ENCODE data around the gene ADTRP. TPM values are rescaled to one million over a fixed set of nuclear protein-coding genes. Genes with fewer than 3 reads are reported as not detected.

The ADTRP gene
- total RNA-seq, 2 experiments from 2014 or later: 49.4 to 52.1 TPM

DNA sequence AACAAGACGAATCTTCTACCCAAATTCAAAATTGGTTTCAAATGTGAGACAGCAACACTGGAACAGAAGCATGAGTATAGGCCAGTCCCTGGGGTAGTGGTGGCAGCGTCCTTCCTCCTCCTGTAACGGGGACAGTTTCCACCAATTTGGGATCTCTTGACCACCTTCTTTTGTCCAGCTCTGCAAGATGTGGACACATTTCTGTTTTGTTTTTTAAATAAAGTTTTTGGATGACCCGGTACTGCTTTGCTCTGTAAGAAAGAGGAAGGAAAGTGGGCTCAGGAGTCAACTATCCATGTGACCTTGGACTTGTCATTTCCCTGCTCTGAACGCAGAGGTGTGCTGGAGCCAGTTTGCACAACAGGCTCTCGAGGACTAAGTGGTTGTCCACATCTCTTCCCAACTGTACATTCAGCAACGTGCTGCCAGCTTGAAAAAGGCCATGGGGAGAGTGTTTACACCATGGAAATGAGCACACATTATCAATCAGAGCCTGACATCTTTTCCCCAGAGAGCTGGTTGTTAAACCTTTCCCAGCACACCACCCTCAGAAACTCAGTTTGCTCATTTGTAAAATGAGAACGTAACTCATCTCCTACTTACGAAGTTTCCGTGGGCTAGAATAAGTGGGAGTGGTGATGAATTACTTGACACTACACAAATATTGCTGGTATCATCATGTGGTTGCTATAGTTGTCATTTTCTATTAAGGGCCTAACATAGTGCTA is 66.5 kb downstream of the ADTRP start:
- H3K27ac Mint-ChIP-seq: peak overlapping the region; percentile 97
- H3K4me3 Mint-ChIP-seq: peak overlapping the region; percentile 46
- peaks cover 44% of the 10 kb centered on the region for H3K36me3 Mint-ChIP-seq (ENCODE audit: low read depth)
- intact Hi-C loops (cut with micrococcal nuclease): loop anchor here (1.0 to 10.0 kb wide), 9 partner anchors 55 to 1723 kb away; partner anchors contain the start of gene SMIM13
- peaks cover 8% of the 10 kb centered on the region for H3K9me3 Mint-ChIP-seq
- DNase-seq: peak; percentile 62
- H3K27me3 Mint-ChIP-seq (ENCODE audit: low read depth): no peaks in the 10 kb centered on the region
- CTCF ChIA-PET: interaction anchor here (0.6 to 3.1 kb wide), 11 partner anchors 11 to 352 kb away, joined by 3 to 16 read pairs (median 4); no protein-coding TSS in a partner anchor
- peaks cover 77% of the 10 kb centered on the region for H3K4me1 Mint-ChIP-seq (ENCODE audit: low read depth)

DNA sequence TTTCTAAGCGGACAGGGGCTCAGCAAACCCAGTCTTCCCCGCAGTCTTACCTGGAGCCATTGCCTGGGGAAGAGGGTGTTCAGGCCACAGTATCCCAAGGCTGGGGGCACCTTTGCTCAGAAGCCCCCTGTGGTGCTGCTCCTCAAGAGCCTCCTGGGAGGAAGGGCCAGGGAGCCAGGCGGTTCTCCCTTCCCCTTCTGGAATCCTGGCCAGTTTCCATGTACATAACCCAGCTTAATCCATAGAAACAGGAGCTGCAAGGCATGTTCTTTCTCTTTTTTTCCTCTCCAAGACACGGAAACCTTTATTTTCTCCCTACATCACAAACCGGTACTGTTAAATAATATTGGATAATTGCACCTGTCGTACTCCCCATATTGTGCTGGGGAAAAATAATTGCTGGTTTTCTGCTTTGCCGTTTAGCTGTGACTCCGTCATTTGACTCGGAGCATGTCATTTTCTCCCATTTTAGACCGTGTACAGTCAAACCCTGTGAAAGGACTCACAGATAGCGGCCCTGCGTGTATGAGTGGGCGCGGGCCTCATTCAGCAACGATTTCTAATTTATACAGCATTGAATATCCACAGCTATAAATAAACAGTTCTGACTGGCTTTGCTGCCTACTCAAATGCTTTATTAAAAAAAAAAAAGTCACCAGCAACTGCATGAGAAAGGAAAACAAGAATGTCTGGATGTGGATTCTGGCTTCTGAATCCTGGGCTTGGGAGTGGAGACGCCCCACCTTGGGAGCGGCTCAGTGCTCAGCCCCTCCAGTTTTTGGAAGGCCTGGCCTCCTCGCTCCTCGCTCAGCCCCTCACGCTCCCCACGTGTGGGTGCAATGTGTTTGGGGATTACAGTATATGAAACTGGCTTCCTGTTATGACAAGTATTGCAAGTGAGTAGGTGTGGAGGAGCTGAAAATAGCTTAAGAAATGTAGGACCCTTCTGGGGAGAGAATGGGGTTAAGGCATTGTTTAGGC is 67.3 kb downstream of the ADTRP start:
- peaks cover 43% of the 10 kb centered on the region for H3K36me3 Mint-ChIP-seq (ENCODE audit: low read depth)
- CTCF ChIA-PET: interaction anchor here (0.6 to 2.5 kb wide), 10 partner anchors 10 to 352 kb away, joined by 3 to 16 read pairs (median 3); no protein-coding TSS in a partner anchor

GRCh38 chr6:11710311-11710761 is 68.3 kb downstream of the ADTRP start:
- CTCF ChIA-PET: interaction anchor here (0.8 to 2.5 kb wide), 4 partner anchors 9 to 22 kb away, joined by 3 to 16 read pairs (median 5); no protein-coding TSS in a partner anchor
- peak overlapping the region; percentile 97 for H3K27ac Mint-ChIP-seq
- peaks cover 74% of the 10 kb centered on the region for H3K4me1 Mint-ChIP-seq (ENCODE audit: low read depth)
- H3K4me3 Mint-ChIP-seq: peak overlapping the region; percentile 57
- peaks cover 36% of the 10 kb centered on the region for H3K36me3 Mint-ChIP-seq (ENCODE audit: low read depth)
- DNase-seq: peak; percentile 87
- H3K27me3 Mint-ChIP-seq (ENCODE audit: low read depth): no peaks in the 10 kb centered on the region
- peaks cover 8% of the 10 kb centered on the region for H3K9me3 Mint-ChIP-seq
- intact Hi-C loops (cut with micrococcal nuclease): loop anchor here (1.0 to 10.0 kb wide), 8 partner anchors 56 to 1724 kb away; partner anchors contain the start of gene SMIM13

More for the DNA sequence above, 67.3 kb downstream of the ADTRP start:
- Mint-ChIP-seq H3K4me3 (peak overlapping the region; percentile 57), H3K9me3 (peaks cover 8% of the 10 kb centered on the region), H3K27ac (peak overlapping the region; percentile 97), H3K4me1 (ENCODE audit: low read depth) (peaks cover 79% of the 10 kb centered on the region), H3K27me3 (ENCODE audit: low read depth) (no peaks in the 10 kb centered on the region)
- intact Hi-C loops (cut with micrococcal nuclease): loop anchor here (2.0 to 10.0 kb wide), 7 partner anchors 56 to 1724 kb away; partner anchors contain the start of gene SMIM13
- DNase-seq: peak; percentile 79

- Mint-ChIP-seq H3K9me3 (peaks cover 8% of the 10 kb centered on the region), H3K4me1 (ENCODE audit: low read depth) (peaks cover 57% of the 10 kb centered on the region), H3K36me3 (ENCODE audit: low read depth) (peaks cover 8% of the 10 kb centered on the region), H3K4me3 (no peak overlapping the region), H3K27ac (no peak overlapping the region), H3K27me3 (ENCODE audit: low read depth) (no peaks in the 10 kb centered on the region)
- no peak for DNase-seq
- CTCF ChIA-PET: interaction anchor here (0.8 kb wide), 1 partner anchor 17 kb away, joined by 3 read pairs; no protein-coding TSS in a partner anchor
- intact Hi-C loops (cut with micrococcal nuclease): no loop called here
Measured at GRCh38 chr6:11706171-11706570, 72.4 kb downstream of the ADTRP start.

- no peak for DNase-seq
- H3K27ac Mint-ChIP-seq: no peak overlapping the region
- no peaks in the 10 kb centered on the region for H3K27me3 Mint-ChIP-seq (ENCODE audit: low read depth)
- peaks cover 6% of the 10 kb centered on the region for H3K36me3 Mint-ChIP-seq (ENCODE audit: low read depth)
- H3K4me1 Mint-ChIP-seq (ENCODE audit: low read depth): peaks cover 52% of the 10 kb centered on the region
- H3K9me3 Mint-ChIP-seq: peaks cover 8% of the 10 kb centered on the region
- CTCF ChIA-PET: interaction anchor here (0.8 kb wide), 1 partner anchor 18 kb away, joined by 3 read pairs; no protein-coding TSS in a partner anchor
- intact Hi-C loops (cut with micrococcal nuclease): no loop called here
- H3K4me3 Mint-ChIP-seq: no peak overlapping the region
Measured at GRCh38 chr6:11705483-11705882, 73.1 kb downstream of the ADTRP start.

DNA sequence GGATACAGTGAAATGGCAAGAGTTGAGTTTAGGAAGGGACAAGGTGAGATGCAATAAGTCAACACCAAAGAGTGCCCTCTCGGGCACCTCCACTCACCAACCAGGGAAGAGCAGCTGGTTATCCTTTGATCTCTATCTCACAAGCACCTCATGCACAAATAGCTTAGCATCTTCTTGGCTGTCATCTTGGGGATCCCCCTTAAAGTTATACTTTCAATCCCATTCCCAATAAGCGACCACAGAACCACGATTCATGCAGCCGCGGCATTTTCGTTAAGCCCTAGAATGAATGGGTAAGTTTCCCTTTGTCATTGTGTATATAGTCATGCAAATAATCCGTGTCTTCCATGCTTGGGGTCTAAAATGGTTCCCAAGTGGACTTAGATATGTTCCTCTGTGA is 73.5 kb downstream of the ADTRP start:
- Mint-ChIP-seq H3K4me1 (ENCODE audit: low read depth) (peaks cover 49% of the 10 kb centered on the region), H3K36me3 (ENCODE audit: low read depth) (peaks cover 6% of the 10 kb centered on the region), H3K4me3 (no peak overlapping the region), H3K27ac (no peak overlapping the region), H3K27me3 (ENCODE audit: low read depth) (no peaks in the 10 kb centered on the region), H3K9me3 (peaks cover 8% of the 10 kb centered on the region)
- intact Hi-C loops (cut with micrococcal nuclease): no loop called here
- DNase-seq: peak; percentile 70
- CTCF ChIA-PET: no interaction called here

DNA sequence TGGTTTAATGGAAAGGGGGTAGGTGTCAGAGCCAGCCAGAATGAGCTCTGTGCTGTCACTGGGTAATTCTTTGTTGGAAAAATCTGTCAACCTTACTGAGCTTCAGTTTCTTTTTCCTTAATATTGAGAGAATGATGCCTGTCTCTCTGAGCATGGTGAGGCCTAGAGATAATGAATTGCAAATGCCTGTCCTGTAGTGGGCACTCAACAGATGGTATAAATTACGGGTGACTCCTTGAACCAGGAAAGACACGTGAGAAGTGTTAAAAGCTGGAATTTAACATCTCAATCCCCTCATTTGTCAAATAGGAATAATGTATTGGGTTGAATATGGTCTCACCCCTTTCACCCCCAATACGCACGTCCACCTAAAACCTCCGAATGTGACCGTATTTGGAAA is 74.9 kb downstream of the ADTRP start:
- Mint-ChIP-seq H3K9me3 (peaks cover under 1% of the 10 kb centered on the region), H3K27ac (no peak overlapping the region), H3K36me3 (ENCODE audit: low read depth) (peaks cover under 1% of the 10 kb centered on the region), H3K27me3 (ENCODE audit: low read depth) (no peaks in the 10 kb centered on the region), H3K4me1 (ENCODE audit: low read depth) (peaks cover 41% of the 10 kb centered on the region), H3K4me3 (no peak overlapping the region)
- intact Hi-C loops (cut with micrococcal nuclease): loop anchor here (5.0 kb wide), 1 partner anchor 119 kb away; no protein-coding TSS in a partner anchor
- no peak for DNase-seq
- CTCF ChIA-PET: interaction anchor here (1.4 kb wide), 1 partner anchor 309 kb away, joined by 4 read pairs; no protein-coding TSS in a partner anchor

DNA sequence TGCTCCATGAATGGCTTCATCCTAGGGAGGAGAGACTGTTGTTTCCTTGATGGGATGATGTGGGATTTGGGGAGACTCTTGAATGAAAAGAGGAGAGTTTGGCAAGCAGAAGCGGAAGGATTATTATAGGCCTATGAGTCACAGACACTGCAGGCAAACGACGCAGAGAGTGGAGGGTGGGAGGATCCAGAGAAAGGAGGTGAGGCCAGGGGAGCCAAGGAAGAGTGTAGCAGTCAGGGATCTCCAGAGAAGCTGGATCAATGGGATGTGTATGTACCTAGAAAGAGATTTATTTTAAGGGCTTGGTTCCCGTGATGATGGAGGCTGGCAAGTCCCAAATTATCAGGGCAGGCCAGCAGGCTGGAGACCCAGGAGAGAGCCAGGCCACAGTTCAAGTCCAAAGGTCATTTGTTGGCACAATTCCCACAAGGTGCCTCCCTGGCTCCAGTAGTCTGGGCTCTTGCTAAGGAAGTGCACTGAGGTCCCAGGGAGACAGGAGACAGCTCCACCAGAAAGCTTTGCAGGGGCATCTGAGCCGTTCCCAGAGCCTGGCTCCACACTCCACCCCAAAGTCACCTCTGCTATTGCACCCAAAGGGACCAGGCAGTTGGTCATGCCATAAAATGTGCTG is 76.0 kb downstream of the ADTRP start:
- Mint-ChIP-seq H3K4me1 (ENCODE audit: low read depth) (peaks cover 36% of the 10 kb centered on the region), H3K36me3 (ENCODE audit: low read depth) (no peaks in the 10 kb centered on the region), H3K9me3 (no peaks in the 10 kb centered on the region), H3K27me3 (ENCODE audit: low read depth) (no peaks in the 10 kb centered on the region), H3K4me3 (no peak overlapping the region), H3K27ac (no peak overlapping the region)
- DNase-seq: no peak
- intact Hi-C loops (cut with micrococcal nuclease): loop anchor here (5.0 kb wide), 1 partner anchor 120 kb away; no protein-coding TSS in a partner anchor
- CTCF ChIA-PET: interaction anchor here (1.4 kb wide), 1 partner anchor 311 kb away, joined by 4 read pairs; no protein-coding TSS in a partner anchor

DNA sequence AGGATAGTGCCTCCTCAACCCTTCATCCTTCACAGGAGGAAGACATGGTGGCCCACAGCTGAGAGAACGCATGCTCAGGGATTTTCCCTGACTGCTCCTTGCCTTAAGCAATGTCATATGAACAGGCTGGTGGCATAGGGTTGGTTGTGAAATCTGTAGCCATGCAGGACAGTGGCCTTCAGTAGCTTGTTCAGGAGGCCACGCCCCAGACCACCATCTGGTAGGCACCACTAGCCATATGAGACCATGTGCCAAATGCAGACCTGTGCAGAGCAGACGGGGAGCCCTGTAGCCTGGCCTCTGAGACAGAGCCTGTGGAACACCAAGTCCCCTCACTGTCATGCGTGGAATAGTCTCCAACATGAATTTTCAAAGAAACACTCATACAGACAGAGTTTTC is 76.5 kb downstream of the ADTRP start:
- intact Hi-C loops (cut with micrococcal nuclease): loop anchor here (5.0 kb wide), 1 partner anchor 120 kb away; no protein-coding TSS in a partner anchor
- no peaks in the 10 kb centered on the region for H3K36me3 Mint-ChIP-seq (ENCODE audit: low read depth)
- no peak for DNase-seq
- H3K4me3 Mint-ChIP-seq: no peak overlapping the region
- peaks cover 36% of the 10 kb centered on the region for H3K4me1 Mint-ChIP-seq (ENCODE audit: low read depth)
- CTCF ChIA-PET: interaction anchor here (0.9 to 1.6 kb wide), 4 partner anchors 9 to 589 kb away, joined by 3 to 7 read pairs (median 6); partner anchors contain the start of gene EDN1
- no peak overlapping the region for H3K27ac Mint-ChIP-seq
- H3K9me3 Mint-ChIP-seq: no peaks in the 10 kb centered on the region
- H3K27me3 Mint-ChIP-seq (ENCODE audit: low read depth): no peaks in the 10 kb centered on the region

DNA sequence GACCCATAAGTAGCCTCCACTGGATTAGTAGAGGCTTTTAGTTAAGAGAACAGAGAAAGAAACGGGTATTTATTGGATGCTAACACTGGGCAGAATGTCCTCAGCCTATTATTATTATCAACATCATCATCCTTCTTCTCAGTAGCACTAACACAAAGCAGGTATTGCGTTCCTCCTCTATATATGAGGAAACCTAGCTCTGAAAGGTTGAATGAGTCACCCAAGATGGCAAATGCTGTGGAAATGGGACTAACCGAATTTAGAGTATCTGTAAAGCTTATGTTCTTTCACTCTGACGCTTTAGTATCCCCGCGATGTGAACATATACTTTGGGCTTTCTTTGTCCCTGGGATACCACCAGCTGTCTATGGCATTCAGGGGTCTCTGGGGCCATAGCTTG is 77.0 kb downstream of the ADTRP start:
- H3K4me3 Mint-ChIP-seq: no peak overlapping the region
- intact Hi-C loops (cut with micrococcal nuclease): loop anchor here (2.0 to 5.0 kb wide), 2 partner anchors 121 to 587 kb away; no protein-coding TSS in a partner anchor
- H3K9me3 Mint-ChIP-seq: no peaks in the 10 kb centered on the region
- no peaks in the 10 kb centered on the region for H3K36me3 Mint-ChIP-seq (ENCODE audit: low read depth)
- no peak for DNase-seq
- no peaks in the 10 kb centered on the region for H3K27me3 Mint-ChIP-seq (ENCODE audit: low read depth)
- H3K27ac Mint-ChIP-seq: no peak overlapping the region
- peaks cover 35% of the 10 kb centered on the region for H3K4me1 Mint-ChIP-seq (ENCODE audit: low read depth)
- CTCF ChIA-PET: interaction anchor here (0.5 to 1.6 kb wide), 8 partner anchors 8 to 589 kb away, joined by 3 to 8 read pairs (median 6); partner anchors contain the start of gene EDN1

DNA sequence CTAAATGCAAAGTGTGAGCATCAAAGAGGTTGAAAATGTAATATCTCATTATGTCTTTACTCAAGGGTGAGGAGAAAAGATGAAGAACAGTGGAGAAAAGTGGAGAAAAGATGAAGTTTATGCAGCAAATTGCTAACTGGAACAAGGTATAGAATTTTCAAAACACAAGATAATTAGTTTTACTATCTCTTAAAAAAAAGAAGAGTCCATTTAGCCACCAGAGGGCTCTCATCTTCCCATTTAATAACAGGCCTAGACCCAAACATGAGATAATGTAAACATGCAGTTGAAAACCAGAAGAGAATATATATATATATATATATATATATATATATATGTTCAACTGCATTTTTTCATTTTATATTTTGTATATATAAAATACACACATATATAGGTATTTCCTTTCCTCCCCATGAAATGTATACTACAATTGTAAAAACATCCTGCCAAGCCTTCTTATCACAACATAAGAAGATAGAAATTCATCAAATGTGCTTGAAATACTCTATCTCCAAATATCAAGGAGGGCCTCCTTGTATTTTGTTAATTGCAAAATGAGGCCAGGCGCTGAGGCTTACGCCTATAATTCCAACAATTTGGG is 78.4 kb downstream of the ADTRP start:
- no peaks in the 10 kb centered on the region for H3K36me3 Mint-ChIP-seq (ENCODE audit: low read depth)
- CTCF ChIA-PET: interaction anchor here (0.7 to 1.4 kb wide), 11 partner anchors 10 to 590 kb away, joined by 3 to 7 read pairs (median 4); partner anchors contain the start of gene EDN1
- no peak overlapping the region for H3K27ac Mint-ChIP-seq
- no peak overlapping the region for H3K4me3 Mint-ChIP-seq
- H3K9me3 Mint-ChIP-seq: no peaks in the 10 kb centered on the region
- no peaks in the 10 kb centered on the region for H3K27me3 Mint-ChIP-seq (ENCODE audit: low read depth)
- no peak for DNase-seq
- intact Hi-C loops (cut with micrococcal nuclease): loop anchor here (1.0 to 5.0 kb wide), 6 partner anchors 28 to 589 kb away; no protein-coding TSS in a partner anchor
- H3K4me1 Mint-ChIP-seq (ENCODE audit: low read depth): peaks cover 28% of the 10 kb centered on the region

Data from activated naive CD4-positive, alpha-beta T cell treated with anti-CD3 and anti-CD28 coated beads for 36 hours (primary cell).